ENCODE data around the gene RBCK1.

The RBCK1 gene

GRCh38 chr20:431012-431904, 23.2 kb downstream of the RBCK1 start:
- Histone ChIP-seq H3K27me3 (replicated peaks; ENCODE audit: control insufficient read depth, insufficient read depth, low read length) (no peaks in the 10 kb centered on the region), H3K4me3 (replicated peaks; ENCODE audit: low read depth, low read length) (no peak overlapping the region), H3K36me3 (ENCODE audit: control insufficient read depth, insufficient read depth, low read length) (peaks cover 43% of the 10 kb centered on the region)
- TF ChIP-seq CTCF (IDR thresholded peaks at IDR 0.05; ENCODE audit: insufficient read depth, low read length, poor library complexity, severe bottlenecking) = peak; percentile 25
- no peak for DNase-seq (ENCODE audit: extremely low read depth, insufficient read length)

GRCh38 chr20:432208-432607, 24.1 kb downstream of the RBCK1 start:
- Histone ChIP-seq H3K36me3 (ENCODE audit: control insufficient read depth, insufficient read depth, low read length) (peaks cover 48% of the 10 kb centered on the region), H3K27me3 (replicated peaks; ENCODE audit: control insufficient read depth, insufficient read depth, low read length) (no peaks in the 10 kb centered on the region), H3K4me3 (replicated peaks; ENCODE audit: low read depth, low read length) (no peak overlapping the region)
- no peak for TF ChIP-seq CTCF (IDR thresholded peaks at IDR 0.05; ENCODE audit: insufficient read depth, low read length, poor library complexity, severe bottlenecking)
- no peak for DNase-seq (ENCODE audit: extremely low read depth, insufficient read length)

DNA sequence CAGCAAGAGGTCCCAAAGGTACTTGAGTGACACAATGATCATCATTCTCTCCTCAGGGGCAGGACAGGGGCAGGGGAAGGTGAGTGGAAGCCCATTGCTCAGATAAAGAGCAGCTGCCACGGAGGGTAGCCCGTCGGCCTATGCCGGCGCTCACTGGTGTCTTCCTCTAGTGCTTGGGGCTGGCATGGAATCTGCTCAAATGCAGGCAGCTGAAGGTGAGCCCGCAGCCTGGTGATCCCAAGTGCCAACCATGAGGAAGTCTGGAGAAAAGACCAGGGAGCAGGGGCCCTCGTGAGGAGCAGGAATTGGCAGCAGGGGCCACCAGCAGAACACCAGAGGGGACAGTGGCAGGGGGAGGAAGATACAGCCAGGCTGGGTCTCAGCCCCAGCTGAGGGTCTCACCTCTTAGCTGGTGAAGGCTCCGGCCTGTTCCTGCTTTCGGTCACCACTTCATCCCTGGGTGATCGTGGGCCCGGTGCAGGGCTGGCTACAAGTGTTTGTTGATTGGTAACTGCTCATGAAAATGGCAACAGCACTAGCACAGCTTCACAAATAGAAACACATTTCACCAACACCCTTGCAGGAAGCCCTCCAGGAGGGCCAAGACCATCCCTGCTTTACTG, 24.7 kb downstream of the RBCK1 start:
- no peak for TF ChIP-seq CTCF (IDR thresholded peaks at IDR 0.05; ENCODE audit: insufficient read depth, low read length, poor library complexity, severe bottlenecking)
- Histone ChIP-seq H3K4me3 (replicated peaks; ENCODE audit: low read depth, low read length) (no peak overlapping the region), H3K27me3 (replicated peaks; ENCODE audit: control insufficient read depth, insufficient read depth, low read length) (no peaks in the 10 kb centered on the region), H3K36me3 (ENCODE audit: control insufficient read depth, insufficient read depth, low read length) (peaks cover 46% of the 10 kb centered on the region)
- DNase-seq (ENCODE audit: extremely low read depth, insufficient read length) = no peak

- H3K4me3 ChIP-seq (replicated peaks; ENCODE audit: low read depth, low read length) = peak overlapping the region; percentile 2; the same call in 1 of the 2 replicates
- peaks cover 43% of the 10 kb centered on the region for H3K36me3 ChIP-seq (ENCODE audit: control insufficient read depth, insufficient read depth, low read length)
- DNase-seq (ENCODE audit: extremely low read depth, insufficient read length) = peak; percentile 71
- TF ChIP-seq CTCF (IDR thresholded peaks at IDR 0.05; ENCODE audit: insufficient read depth, low read length, poor library complexity, severe bottlenecking) = no peak
- H3K27me3 ChIP-seq (replicated peaks; ENCODE audit: control insufficient read depth, insufficient read depth, low read length) = no peaks in the 10 kb centered on the region
Observed at GRCh38 chr20:433300-433975, 25.3 kb downstream of the RBCK1 start.

DNA sequence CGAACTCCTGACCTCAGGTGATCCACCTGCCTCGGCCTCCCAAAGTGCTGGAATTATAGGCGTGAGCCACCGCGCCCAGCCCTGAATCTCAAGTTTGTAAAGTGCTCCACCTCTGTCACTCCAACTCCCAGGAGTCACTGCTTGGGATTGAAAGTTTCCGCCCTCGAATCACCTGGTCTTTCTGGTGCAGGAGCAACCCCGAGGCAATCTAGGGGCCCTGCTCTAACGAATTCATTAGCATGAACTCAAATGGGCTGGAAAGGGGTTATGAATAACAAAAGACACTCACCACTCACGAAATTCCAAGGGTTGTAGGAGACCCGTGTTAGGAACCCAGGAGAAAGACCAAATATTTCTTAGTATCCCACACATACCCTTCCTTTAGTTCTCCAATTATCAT, 26.1 kb downstream of the RBCK1 start:
- no peak for DNase-seq (ENCODE audit: extremely low read depth, insufficient read length)
- Histone ChIP-seq H3K27me3 (replicated peaks; ENCODE audit: control insufficient read depth, insufficient read depth, low read length) (no peaks in the 10 kb centered on the region), H3K36me3 (ENCODE audit: control insufficient read depth, insufficient read depth, low read length) (peaks cover 44% of the 10 kb centered on the region), H3K4me3 (replicated peaks; ENCODE audit: low read depth, low read length) (no peak overlapping the region)
- no peak for TF ChIP-seq CTCF (IDR thresholded peaks at IDR 0.05; ENCODE audit: insufficient read depth, low read length, poor library complexity, severe bottlenecking)

Measured in GM06990 (cell line).